ENCODE data around the gene PUDP. TPM values are rescaled to one million over a fixed set of nuclear protein-coding genes. Genes with fewer than 3 reads are reported as not detected.

PUDP gene
- total RNA-seq: 10 to 100 TPM; 10.2 to 15.5 TPM
- 8.8 TPM for polyA plus RNA-seq (ENCODE audit: insufficient read depth, low read depth, low replicate concordance)
- long read RNA-seq, donor 1, transcript PUDP-201 (4 exons, 2,140 nt): major isoform, 14 of 16 reads
- long read RNA-seq, donor 1, partial matches to known transcripts: 0 of 16 reads
- long read RNA-seq, donor 1, other reads (novel, unspliced or antisense): 0 of 16 reads
- long read RNA-seq, donor 2, transcript PUDP-201 (4 exons, 2,140 nt): major isoform, 5 of 5 reads
- long read RNA-seq, donor 2, partial matches to known transcripts: 0 of 5 reads
- long read RNA-seq, donor 2, other reads (novel, unspliced or antisense): 0 of 5 reads

DNA sequence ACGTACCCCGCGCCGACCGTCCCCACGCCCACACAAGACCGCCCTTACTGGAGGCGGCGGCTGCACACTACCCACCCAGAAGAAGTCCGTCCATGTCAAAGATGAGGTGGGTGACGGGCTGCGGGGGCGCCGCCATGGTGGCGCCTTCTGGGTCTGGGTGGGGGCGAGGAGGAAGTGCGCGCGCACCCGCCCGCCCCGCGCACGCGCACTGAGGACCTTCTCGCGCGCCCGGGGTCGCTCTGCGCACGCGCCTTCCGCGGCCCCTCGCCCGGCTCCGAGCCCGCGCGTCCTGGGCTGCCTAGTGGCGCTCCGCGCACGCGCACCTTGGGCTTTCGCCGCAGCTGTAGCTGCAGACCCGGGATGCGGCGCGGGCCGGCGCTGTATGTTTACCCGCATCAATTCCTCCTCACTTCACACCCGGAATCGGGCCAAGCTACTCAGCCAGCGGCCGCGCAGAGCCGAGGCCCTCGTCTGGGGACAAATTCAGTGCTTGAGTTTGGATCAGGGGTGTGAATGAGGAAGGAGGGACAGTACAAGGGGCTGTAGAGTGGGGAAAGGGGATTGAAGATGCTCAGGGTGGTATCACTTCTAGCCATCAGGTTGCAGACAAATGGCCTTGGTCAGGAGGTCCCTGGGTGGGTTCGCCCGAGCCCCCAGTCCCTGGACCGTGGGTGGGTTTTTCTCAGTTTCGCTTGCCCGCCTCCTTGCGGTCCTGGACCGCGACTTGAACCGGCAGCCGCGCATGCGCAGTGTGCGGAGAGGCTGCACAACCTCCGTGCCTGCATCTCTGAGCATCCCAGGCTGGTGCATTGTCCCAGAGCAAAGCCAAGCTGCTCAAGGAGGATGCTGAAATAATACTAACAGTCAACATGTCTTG, at the start of gene PUDP:
Gene PUDP (minus strand): TSS at position 176 of the 877 bp plus-strand sequence. CDS start 40 bp downstream, at position 136.
- intact Hi-C loops (cut with DNase I; ENCODE audit: low total_unique reads): no loop called here
- peak; percentile 86 for DNase-seq
- no peak for TF ChIP-seq POLR2A (IDR thresholded peaks at IDR 0.05)
- TF ChIP-seq, protein P1, sequence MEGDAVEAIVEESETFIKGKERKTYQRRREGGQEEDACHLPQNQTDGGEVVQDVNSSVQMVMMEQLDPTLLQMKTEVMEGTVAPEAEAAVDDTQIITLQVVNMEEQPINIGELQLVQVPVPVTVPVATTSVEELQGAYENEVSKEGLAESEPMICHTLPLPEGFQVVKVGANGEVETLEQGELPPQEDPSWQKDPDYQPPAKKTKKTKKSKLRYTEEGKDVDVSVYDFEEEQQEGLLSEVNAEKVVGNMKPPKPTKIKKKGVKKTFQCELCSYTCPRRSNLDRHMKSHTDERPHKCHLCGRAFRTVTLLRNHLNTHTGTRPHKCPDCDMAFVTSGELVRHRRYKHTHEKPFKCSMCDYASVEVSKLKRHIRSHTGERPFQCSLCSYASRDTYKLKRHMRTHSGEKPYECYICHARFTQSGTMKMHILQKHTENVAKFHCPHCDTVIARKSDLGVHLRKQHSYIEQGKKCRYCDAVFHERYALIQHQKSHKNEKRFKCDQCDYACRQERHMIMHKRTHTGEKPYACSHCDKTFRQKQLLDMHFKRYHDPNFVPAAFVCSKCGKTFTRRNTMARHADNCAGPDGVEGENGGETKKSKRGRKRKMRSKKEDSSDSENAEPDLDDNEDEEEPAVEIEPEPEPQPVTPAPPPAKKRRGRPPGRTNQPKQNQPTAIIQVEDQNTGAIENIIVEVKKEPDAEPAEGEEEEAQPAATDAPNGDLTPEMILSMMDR (IDR thresholded peaks at IDR 0.05): peak in 1 of 3 experiments; percentile 11
- H3K27ac ChIP-seq: peak within 1 kb of the TSS; percentile 63 to 83
- peak within 1 kb of the TSS; percentile 60 to 74 for H3K4me3 ChIP-seq
- no peaks in the 10 kb centered on the region for H3K27me3 ChIP-seq
- WGBS, 2 donors: 2% methylated on average over 24 of the region's 76 CpGs; no CpG with 5 or more reads in 1 of the 2 donors
- H3K36me3 ChIP-seq (ENCODE audit: low read depth, missing control alignments): no peaks in the 10 kb centered on the region
- no peaks in the 10 kb centered on the region for H3K4me1 ChIP-seq
- no peaks in the 10 kb centered on the region for H3K9me3 ChIP-seq

- no peaks in the 10 kb centered on the region for H3K9me3 ChIP-seq
- no peaks in the 10 kb centered on the region for H3K4me1 ChIP-seq
- no peak for DNase-seq
- H3K27me3 ChIP-seq: no peaks in the 10 kb centered on the region
- H3K27ac ChIP-seq: no peak overlapping the region
- no peaks in the 10 kb centered on the region for H3K36me3 ChIP-seq (ENCODE audit: low read depth, missing control alignments)
- H3K4me3 ChIP-seq: no peak overlapping the region
- intact Hi-C loops (cut with DNase I; ENCODE audit: low total_unique reads): no loop called here
- WGBS, 2 donors: 93 to 96% methylated on average over 9 to 11 of the region's 11 CpGs
- TF ChIP-seq, protein P1 (IDR thresholded peaks at IDR 0.05): no peak
- no peak for TF ChIP-seq POLR2A (IDR thresholded peaks at IDR 0.05)
These were observed 46.7 kb upstream of the PUDP start for GRCh38 chrX:7194606-7195005.

- intact Hi-C loops (cut with DNase I; ENCODE audit: low total_unique reads): no loop called here
- Histone ChIP-seq H3K4me3 (no peak overlapping the region), H3K9me3 (no peaks in the 10 kb centered on the region), H3K36me3 (ENCODE audit: low read depth, missing control alignments) (no peaks in the 10 kb centered on the region), H3K27me3 (no peaks in the 10 kb centered on the region), H3K4me1 (no peaks in the 10 kb centered on the region), H3K27ac (no peak overlapping the region)
- TF ChIP-seq, protein P1 (IDR thresholded peaks at IDR 0.05): no peak
- no peak for TF ChIP-seq POLR2A (IDR thresholded peaks at IDR 0.05)
- no peak for DNase-seq
- 81 to 97% methylated on average over 2 to 7 of the region's 7 CpGs for WGBS, 2 donors
These were observed 44.9 kb upstream of the PUDP start for GRCh38 chrX:7192871-7193270.

GRCh38 chrX:7191681-7192110, 43.7 kb upstream of the PUDP start:
- WGBS, 2 donors: 80 to 90% methylated on average over 1 to 2 of the region's 2 CpGs
- H3K4me1 ChIP-seq: no peaks in the 10 kb centered on the region
- H3K4me3 ChIP-seq: no peak overlapping the region
- H3K27me3 ChIP-seq: no peaks in the 10 kb centered on the region
- TF ChIP-seq, protein P1 (IDR thresholded peaks at IDR 0.05): no peak
- no peak for TF ChIP-seq POLR2A (IDR thresholded peaks at IDR 0.05)
- intact Hi-C loops (cut with DNase I; ENCODE audit: low total_unique reads): no loop called here
- H3K36me3 ChIP-seq (ENCODE audit: low read depth, missing control alignments): no peaks in the 10 kb centered on the region
- no peak overlapping the region for H3K27ac ChIP-seq
- H3K9me3 ChIP-seq: no peaks in the 10 kb centered on the region
- no peak for DNase-seq

Measured in testis (tissue), 5 donors.